SU-DHL-6 (cell line): Measurements from ENCODE around the gene MON2.
"Not testable (repeated sequence)": the region's sequence is repeated elsewhere in the genome, so short reads cannot be mapped to it uniquely, and the experiment has no call there.

ENCODE experiments used
- H2AFZ ChIP-seq: fragments of 200-600 bp; sonication (generic); 2 replicates; pipeline ENCODE4 v1.6.1; 2014; ENCODE audit warnings: low read depth, mild to moderate bottlenecking, moderate library complexity, mixed read lengths, antibody characterized with exemption, low read length; ENCODE audit not compliant: severe bottlenecking
- H3F3A ChIP-seq: fragments of 200-600 bp; shearing (Covaris generic); 2 replicates; pipeline ENCODE4 v1.6.0; 2016; ENCODE audit warnings: antibody characterized with exemption, mild to moderate bottlenecking; ENCODE audit not compliant: insufficient read depth
- H3K27ac ChIP-seq: fragments of 200-600 bp; sonication (generic); 2 replicates; pipeline ENCODE4 v1.5.1; 2016; ENCODE audit warnings: low read depth, mild to moderate bottlenecking, low read length, moderate library complexity, mixed read lengths
- H3K27me3 ChIP-seq: fragments of 200-600 bp; sonication (generic), shearing (Covaris generic); 2 replicates; pipeline ENCODE4 v1.6.0; 2014; ENCODE audit warnings: mild to moderate bottlenecking, low read length
- H3K36me3 ChIP-seq: fragments of 200-600 bp; sonication (generic); 2 replicates; pipeline ENCODE4 v1.6.1; 2014; ENCODE audit warnings: mild to moderate bottlenecking, low read length, mixed read lengths
- H3K4me2 ChIP-seq: fragments of 300-600, 200-600 bp; shearing (Covaris generic), sonication (generic); 2 replicates; pipeline ENCODE4 v1.6.0; 2014; ENCODE audit warnings: low read length, low read depth, mild to moderate bottlenecking; ENCODE audit not compliant: poor library complexity, severe bottlenecking
- H3K4me3 ChIP-seq: fragments of 200-600 bp; sonication (generic); 2 replicates; pipeline ENCODE4 v1.5.1; 2014; ENCODE audit warnings: antibody characterized with exemption, low read length, mild to moderate bottlenecking, mixed read lengths; ENCODE audit not compliant: insufficient read depth, poor library complexity, severe bottlenecking
- H3K79me2 ChIP-seq: fragments of 200-600 bp; sonication (generic); 2 replicates; pipeline ENCODE4 v1.6.1; 2014; ENCODE audit warnings: mild to moderate bottlenecking, low read length, moderate library complexity; ENCODE audit not compliant: insufficient read depth
- H3K9ac ChIP-seq: fragments of 200-600 bp; sonication (generic); 2 replicates; pipeline ENCODE4 v1.7.0; 2014; ENCODE audit warnings: mild to moderate bottlenecking, low read length
- H3K9me2 ChIP-seq: fragments of 200-600 bp; sonication (generic); replicated peaks from 2 replicates; pipeline ENCODE4 v1.6.1; 2014; ENCODE audit warnings: low read length; ENCODE audit not compliant: insufficient read depth
- H3K9me3 ChIP-seq: fragments of 200-600 bp; sonication (generic); 2 replicates; pipeline ENCODE4 v1.6.1; 2014; ENCODE audit warnings: low read length, mixed read lengths; ENCODE audit not compliant: insufficient read depth
- H4K20me1 ChIP-seq: fragments of 200-600 bp; sonication (generic); 2 replicates; pipeline ENCODE4 v1.6.1; 2014; ENCODE audit warnings: low read depth, mild to moderate bottlenecking, antibody characterized with exemption, low read length, moderate library complexity, mixed read lengths
- EZH2phosphoT487 ChIP-seq: fragments of 200-600 bp; sonication (generic), shearing (Covaris generic); conservative IDR thresholded peaks from 2 replicates; pipeline ENCODE4 v1.6.1; 2018; ENCODE audit warnings: mild to moderate bottlenecking, antibody characterized with exemption, low read length, moderate library complexity, mixed read lengths
- TF ChIP-seq, protein P1 (sequence below): fragments of 200-600 bp; sonication (generic); IDR thresholded peaks from one replicate; pipeline ENCODE4 v1.5.1; 2017; ENCODE audit warnings: antibody characterized with exemption, mild to moderate bottlenecking, low read length, moderate library complexity; ENCODE audit not compliant: insufficient read depth, poor library complexity, severe bottlenecking

The MON2 gene

DNA sequence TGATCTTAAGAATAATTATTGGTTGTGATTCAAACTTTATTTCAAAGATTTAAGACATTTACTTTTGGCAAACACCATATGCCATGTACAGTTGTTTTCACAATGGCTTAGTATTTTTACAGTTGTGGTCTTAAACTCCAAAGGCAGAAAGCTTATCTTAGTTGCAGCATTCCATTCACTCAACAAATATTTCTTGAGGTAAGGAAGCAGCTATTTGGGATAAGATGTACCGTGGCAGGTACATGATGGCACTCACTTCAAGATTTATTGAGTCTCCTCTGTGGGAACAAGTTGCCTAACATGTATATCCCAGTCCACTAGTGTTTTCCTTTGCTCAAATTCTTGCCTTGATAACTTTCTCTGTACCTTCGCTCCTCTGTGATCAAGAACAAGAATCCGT is 8.0 kb upstream of the MON2 start:
- Histone ChIP-seq H4K20me1 (no peaks in the 10 kb centered on the region), H3K27me3 (no peaks in the 10 kb centered on the region), H3K9ac (no peak overlapping the region), H3K4me3 (no peak overlapping the region), H3K36me3 (no peaks in the 10 kb centered on the region), H3K27ac (no peak overlapping the region), H3K9me3 (0 out of 2 replicates have a peak, but pooled peaks cover under 1% of the 10 kb centered on the region), H3F3A (no peaks in the 10 kb centered on the region), H3K9me2 (no peaks in the 10 kb centered on the region), H2AFZ (no peak overlapping the region), H3K79me2 (no peaks in the 10 kb centered on the region), H3K4me2 (no peak overlapping the region)
- TF ChIP-seq EZH2phosphoT487, result no peak
- TF ChIP-seq, protein P1, sequence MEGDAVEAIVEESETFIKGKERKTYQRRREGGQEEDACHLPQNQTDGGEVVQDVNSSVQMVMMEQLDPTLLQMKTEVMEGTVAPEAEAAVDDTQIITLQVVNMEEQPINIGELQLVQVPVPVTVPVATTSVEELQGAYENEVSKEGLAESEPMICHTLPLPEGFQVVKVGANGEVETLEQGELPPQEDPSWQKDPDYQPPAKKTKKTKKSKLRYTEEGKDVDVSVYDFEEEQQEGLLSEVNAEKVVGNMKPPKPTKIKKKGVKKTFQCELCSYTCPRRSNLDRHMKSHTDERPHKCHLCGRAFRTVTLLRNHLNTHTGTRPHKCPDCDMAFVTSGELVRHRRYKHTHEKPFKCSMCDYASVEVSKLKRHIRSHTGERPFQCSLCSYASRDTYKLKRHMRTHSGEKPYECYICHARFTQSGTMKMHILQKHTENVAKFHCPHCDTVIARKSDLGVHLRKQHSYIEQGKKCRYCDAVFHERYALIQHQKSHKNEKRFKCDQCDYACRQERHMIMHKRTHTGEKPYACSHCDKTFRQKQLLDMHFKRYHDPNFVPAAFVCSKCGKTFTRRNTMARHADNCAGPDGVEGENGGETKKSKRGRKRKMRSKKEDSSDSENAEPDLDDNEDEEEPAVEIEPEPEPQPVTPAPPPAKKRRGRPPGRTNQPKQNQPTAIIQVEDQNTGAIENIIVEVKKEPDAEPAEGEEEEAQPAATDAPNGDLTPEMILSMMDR, result no peak

DNA sequence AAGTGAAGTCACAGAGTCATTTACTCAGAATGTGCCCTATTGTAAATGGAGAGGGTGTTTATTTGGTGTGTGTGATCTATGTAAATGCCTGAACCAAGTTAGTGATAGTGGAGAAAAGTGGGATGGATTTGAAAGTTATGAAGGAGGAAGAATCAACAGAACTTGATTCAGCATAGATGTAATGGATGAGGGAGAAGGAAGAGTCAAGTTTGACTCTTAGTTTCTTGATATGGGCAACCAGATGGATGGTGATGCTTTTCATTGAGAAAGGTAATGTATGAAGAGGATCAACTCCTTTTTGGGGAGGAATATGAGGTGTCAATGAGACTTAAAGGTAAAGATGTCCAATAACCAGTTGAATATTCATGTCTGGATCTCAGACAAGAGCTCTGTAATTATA is 6.7 kb upstream of the MON2 start:
- Histone ChIP-seq H3K27ac (no peak overlapping the region), H3K79me2 (no peaks in the 10 kb centered on the region), H3K27me3 (no peaks in the 10 kb centered on the region), H3K9ac (no peak overlapping the region), H3K36me3 (no peaks in the 10 kb centered on the region), H3K4me3 (no peak overlapping the region), H3K4me2 (no peak overlapping the region), H3K9me3 (0 out of 2 replicates have a peak, but pooled peaks cover 6% of the 10 kb centered on the region), H3K9me2 (no peaks in the 10 kb centered on the region), H3F3A (no peaks in the 10 kb centered on the region), H4K20me1 (no peaks in the 10 kb centered on the region), H2AFZ (no peak overlapping the region)
- TF ChIP-seq, protein P1, result no peak
- TF ChIP-seq EZH2phosphoT487, result no peak

- not testable (repeated sequence) for H3K27ac ChIP-seq, H3K27me3 ChIP-seq, H3K9me2 ChIP-seq, H3F3A ChIP-seq, H3K36me3 ChIP-seq, H3K9me3 ChIP-seq, H3K79me2 ChIP-seq, H3K4me3 ChIP-seq, H4K20me1 ChIP-seq, H2AFZ ChIP-seq, H3K4me2 ChIP-seq, H3K9ac ChIP-seq
Measured at GRCh38 chr12:62461171-62461837, 5.3 kb upstream of the MON2 start.

GRCh38 chr12:62463252-62463651 is 3.4 kb upstream of the MON2 start:
- not testable (repeated sequence) for H3K9me3 ChIP-seq, H2AFZ ChIP-seq, H3K36me3 ChIP-seq, H3K9ac ChIP-seq, H3K4me2 ChIP-seq, H3K27ac ChIP-seq, H4K20me1 ChIP-seq, H3K27me3 ChIP-seq, H3K9me2 ChIP-seq, H3K4me3 ChIP-seq
- H3K79me2 ChIP-seq, result peaks cover 16% of the 10 kb centered on the region
- H3F3A ChIP-seq, result peaks cover 10% of the 10 kb centered on the region
